DOHH2 (cell line): ENCODE measurements around the gene PPP1R3E.

Experiments used
- H3F3A ChIP-seq: fragments of 200-600 bp; sonication (generic), shearing (Covaris generic); 2 replicates; pipeline ENCODE4 v1.6.0; 2016; ENCODE audit warnings: antibody characterized with exemption, mild to moderate bottlenecking; ENCODE audit not compliant: control insufficient read depth, insufficient read depth
- H3K27ac ChIP-seq: fragments of 200-600 bp; sonication (generic); 2 replicates; pipeline ENCODE4 v1.5.1; 2014; ENCODE audit warnings: low read depth, mild to moderate bottlenecking, low read length, moderate library complexity
- H3K27me3 ChIP-seq: fragments of 200-600 bp; sonication (generic); 2 replicates; pipeline ENCODE4 v1.6.1; 2014; ENCODE audit warnings: mild to moderate bottlenecking, low read length, mixed read lengths; ENCODE audit not compliant: control insufficient read depth
- H3K36me3 ChIP-seq: fragments of 200-600 bp; sonication (generic); 2 replicates; pipeline ENCODE4 v1.6.1; 2014; ENCODE audit warnings: mild to moderate bottlenecking, low read length, moderate library complexity, mixed read lengths; ENCODE audit not compliant: control insufficient read depth
- H3K4me1 ChIP-seq: fragments of 200-600 bp; sonication (generic); 2 replicates; pipeline ENCODE4 v1.6.1; 2014; ENCODE audit warnings: mild to moderate bottlenecking, low read length, mixed read lengths; ENCODE audit not compliant: control insufficient read depth
- H3K4me2 ChIP-seq: fragments of 200-600 bp; sonication (generic); 2 replicates; pipeline ENCODE4 v1.6.0; 2014; ENCODE audit warnings: mild to moderate bottlenecking, low read length, moderate library complexity
- H3K4me3 ChIP-seq: fragments of 200-600 bp; sonication (generic); 2 replicates; pipeline ENCODE4 v1.5.1; 2014; ENCODE audit warnings: mild to moderate bottlenecking, low read length, mixed read lengths
- H3K79me2 ChIP-seq: fragments of 200-600 bp; sonication (generic); 2 replicates; pipeline ENCODE4 v1.6.1; 2014; ENCODE audit warnings: mild to moderate bottlenecking, low read length, mixed read lengths; ENCODE audit not compliant: control insufficient read depth
- H3K9me2 ChIP-seq: fragments of 200-600 bp; sonication (generic); replicated peaks from 2 replicates; pipeline ENCODE4 v1.6.1; 2014; ENCODE audit warnings: mild to moderate bottlenecking, low read length, mixed read lengths; ENCODE audit not compliant: control insufficient read depth
- H3K9me3 ChIP-seq: fragments of 200-600 bp; sonication (generic); 2 replicates; pipeline ENCODE4 v1.6.1; 2014; ENCODE audit warnings: antibody characterized with exemption, low read length, mixed read lengths; ENCODE audit not compliant: control insufficient read depth, insufficient read depth
- H4K20me1 ChIP-seq: fragments of 200-600 bp; sonication (generic); 2 replicates; pipeline ENCODE4 v1.6.0; 2014; ENCODE audit warnings: low read depth, mild to moderate bottlenecking, antibody characterized with exemption, low read length, moderate library complexity; ENCODE audit not compliant: control insufficient read depth, insufficient read depth
- CTCF ChIP-seq: fragments of 200-600 bp; sonication (generic); IDR thresholded peaks from one replicate; pipeline ENCODE4 v1.5.1; 2014; ENCODE audit warnings: antibody characterized with exemption, mild to moderate bottlenecking, low read depth, low read length; ENCODE audit not compliant: poor library complexity, severe bottlenecking
- EZH2phosphoT487 ChIP-seq: fragments of 200-600 bp; sonication (generic); IDR thresholded peaks from 2 replicates; pipeline ENCODE4 v1.6.1; 2017; ENCODE audit warnings: borderline replicate concordance, mild to moderate bottlenecking, antibody characterized with exemption, low read length, moderate library complexity, mixed read lengths

The PPP1R3E gene

GRCh38 chr14:23310546-23310945 lies 7.9 kb upstream of the PPP1R3E start:
- Histone ChIP-seq H3K4me2 (no peak overlapping the region), H3K36me3 (peaks cover 15% of the 10 kb centered on the region; the same call in 1 of the 2 replicates), H3K4me1 (peaks cover 19% of the 10 kb centered on the region), H3K79me2 (peaks cover 20% of the 10 kb centered on the region), H3F3A (peaks cover 5% of the 10 kb centered on the region; the same call in 1 of the 2 replicates), H4K20me1 (no peaks in the 10 kb centered on the region), H3K9me2 (no peaks in the 10 kb centered on the region), H3K27ac (no peak overlapping the region), H3K27me3 (no peaks in the 10 kb centered on the region), H3K9me3 (no peaks in the 10 kb centered on the region), H3K4me3 (no peak overlapping the region)
- TF ChIP-seq EZH2phosphoT487 (no peak), CTCF (no peak)

GRCh38 chr14:23308721-23309445 lies 6.2 kb upstream of the PPP1R3E start:
- Histone ChIP-seq H3K9me2 (no peaks in the 10 kb centered on the region), H3K4me2 (no peak overlapping the region), H3F3A (peaks cover 9% of the 10 kb centered on the region), H3K4me3 (no peak overlapping the region), H3K79me2 (peaks cover 20% of the 10 kb centered on the region), H3K27ac (no peak overlapping the region), H3K27me3 (no peaks in the 10 kb centered on the region), H3K9me3 (no peaks in the 10 kb centered on the region), H3K4me1 (peaks cover 32% of the 10 kb centered on the region), H3K36me3 (peaks cover 15% of the 10 kb centered on the region; the same call in 1 of the 2 replicates), H4K20me1 (no peaks in the 10 kb centered on the region)
- TF ChIP-seq CTCF = no peak
- TF ChIP-seq EZH2phosphoT487 = no peak

- H3K9me3 ChIP-seq = no peaks in the 10 kb centered on the region
- H3K27ac ChIP-seq = no peak overlapping the region
- H3K4me1 ChIP-seq = peaks cover 41% of the 10 kb centered on the region
- peak overlapping the region; percentile 90 for H3K4me2 ChIP-seq
- peaks cover 20% of the 10 kb centered on the region for H3K79me2 ChIP-seq
- H3K36me3 ChIP-seq = peaks cover 15% of the 10 kb centered on the region; the same call in 1 of the 2 replicates
- H3K9me2 ChIP-seq = no peaks in the 10 kb centered on the region
- no peaks in the 10 kb centered on the region for H3K27me3 ChIP-seq
- peaks cover 10% of the 10 kb centered on the region for H3F3A ChIP-seq
- TF ChIP-seq CTCF (no peak), EZH2phosphoT487 (no peak)
- H4K20me1 ChIP-seq = no peaks in the 10 kb centered on the region
- peak overlapping the region; percentile 91 for H3K4me3 ChIP-seq
These were observed 5.3 kb upstream of the PPP1R3E start for GRCh38 chr14:23307687-23308644.
